Measurements from ENCODE around the gene ASB6.

GRCh38 chr9:129612815-129613519 is 29.0 kb downstream of the ASB6 start:
- TF ChIP-seq, protein P1, sequence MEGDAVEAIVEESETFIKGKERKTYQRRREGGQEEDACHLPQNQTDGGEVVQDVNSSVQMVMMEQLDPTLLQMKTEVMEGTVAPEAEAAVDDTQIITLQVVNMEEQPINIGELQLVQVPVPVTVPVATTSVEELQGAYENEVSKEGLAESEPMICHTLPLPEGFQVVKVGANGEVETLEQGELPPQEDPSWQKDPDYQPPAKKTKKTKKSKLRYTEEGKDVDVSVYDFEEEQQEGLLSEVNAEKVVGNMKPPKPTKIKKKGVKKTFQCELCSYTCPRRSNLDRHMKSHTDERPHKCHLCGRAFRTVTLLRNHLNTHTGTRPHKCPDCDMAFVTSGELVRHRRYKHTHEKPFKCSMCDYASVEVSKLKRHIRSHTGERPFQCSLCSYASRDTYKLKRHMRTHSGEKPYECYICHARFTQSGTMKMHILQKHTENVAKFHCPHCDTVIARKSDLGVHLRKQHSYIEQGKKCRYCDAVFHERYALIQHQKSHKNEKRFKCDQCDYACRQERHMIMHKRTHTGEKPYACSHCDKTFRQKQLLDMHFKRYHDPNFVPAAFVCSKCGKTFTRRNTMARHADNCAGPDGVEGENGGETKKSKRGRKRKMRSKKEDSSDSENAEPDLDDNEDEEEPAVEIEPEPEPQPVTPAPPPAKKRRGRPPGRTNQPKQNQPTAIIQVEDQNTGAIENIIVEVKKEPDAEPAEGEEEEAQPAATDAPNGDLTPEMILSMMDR (IDR thresholded peaks at IDR 0.05) = no peak
- TF ChIP-seq POLR2A (IDR thresholded peaks at IDR 0.05; ENCODE audit: low read length) (no peak), USF2 (IDR thresholded peaks at IDR 0.05) (no peak), NFE2L2 (conservative IDR thresholded peaks at IDR 0.05; ENCODE audit: low read length) (no peak), EP300 (IDR thresholded peaks at IDR 0.05) (no peak), CEBPB (IDR thresholded peaks at IDR 0.05) (no peak)
